ENCODE results near the gene LCP1.
A peak's percentile ranks its signal among the peaks of the same experiment; 100 is the strongest.

LCP1 gene

GRCh38 chr13:46197299-46198048, 15.5 kb upstream of the LCP1 start:
- ChIA-PET POLR2A (no interaction called here), CTCF (no interaction called here)
- no peak for DNase-seq (ENCODE audit: extremely low spot score)
- no peak for TF ChIP-seq CTCF (IDR thresholded peaks at IDR 0.05; ENCODE audit: control extremely low read depth, extremely low read depth, low read depth, missing control alignments)

- ChIA-PET POLR2A (no interaction called here), CTCF (interaction anchor here (1.2 to 2.7 kb wide), 3 partner anchors 10 to 13 kb away, joined by 3 to 14 read pairs (median 9); partner anchors contain the start of gene LCP1)
Measured at GRCh38 chr13:46195016-46195415, 13.0 kb upstream of the LCP1 start.

GRCh38 chr13:46192412-46192811, 10.4 kb upstream of the LCP1 start:
- CTCF ChIA-PET: interaction anchor here (1.6 to 2.8 kb wide), 3 partner anchors 9 to 137 kb away, joined by 5 to 14 read pairs (median 5); no protein-coding TSS in a partner anchor
- TF ChIP-seq CTCF (IDR thresholded peaks at IDR 0.05; ENCODE audit: control extremely low read depth, extremely low read depth, low read depth, missing control alignments): no peak
- no peak for DNase-seq (ENCODE audit: extremely low spot score)
- POLR2A ChIA-PET: no interaction called here

More at GRCh38 chr13:46195016-46195415, 13.0 kb upstream of the LCP1 start:
- DNase-seq (ENCODE audit: extremely low spot score): no peak
- no peak for TF ChIP-seq CTCF (IDR thresholded peaks at IDR 0.05; ENCODE audit: control extremely low read depth, extremely low read depth, low read depth, missing control alignments)

GRCh38 chr13:46185634-46186033, 3.7 kb upstream of the LCP1 start:
- no peak for TF ChIP-seq CTCF (IDR thresholded peaks at IDR 0.05; ENCODE audit: control extremely low read depth, extremely low read depth, low read depth, missing control alignments)
- POLR2A ChIA-PET: no interaction called here
- DNase-seq (ENCODE audit: extremely low spot score): no peak

GRCh38 chr13:46184277-46184699, 2.3 kb upstream of the LCP1 start:
- TF ChIP-seq CTCF (IDR thresholded peaks at IDR 0.05; ENCODE audit: control extremely low read depth, extremely low read depth, low read depth, missing control alignments): peak; percentile 81
- POLR2A ChIA-PET: no interaction called here
- CTCF ChIA-PET: interaction anchor here (2.1 kb wide), 1 partner anchor 11 kb away, joined by 9 read pairs; no protein-coding TSS in a partner anchor
- DNase-seq (ENCODE audit: extremely low spot score): peak; percentile 65

More at GRCh38 chr13:46185634-46186033, 3.7 kb upstream of the LCP1 start:
- CTCF ChIA-PET: interaction anchor here (0.8 to 2.7 kb wide), 12 partner anchors 8 to 60 kb away, joined by 3 to 17 read pairs (median 4); no protein-coding TSS in a partner anchor

- no peak for DNase-seq (ENCODE audit: extremely low spot score)
- CTCF ChIA-PET: interaction anchor here (0.9 to 6.8 kb wide), 9 partner anchors 9 to 44 kb away, joined by 3 to 39 read pairs (median 5); no protein-coding TSS in a partner anchor
- TF ChIP-seq CTCF (IDR thresholded peaks at IDR 0.05; ENCODE audit: control extremely low read depth, extremely low read depth, low read depth, missing control alignments): no peak
- POLR2A ChIA-PET: interaction anchor here (1.5 kb wide), 1 partner anchor 16 kb away, joined by 4 read pairs; no protein-coding TSS in a partner anchor
Measured at GRCh38 chr13:46183018-46183946, 1.3 kb upstream of the LCP1 start.
